HFF-Myc (cell line): ENCODE results near the gene NXNL1.

Experiments used
- DNase-seq: peaks from one replicate; pipeline ENCODE4 v3.0.0-alpha.2; 2011; ENCODE audit warnings: low read depth; ENCODE audit errors: extremely low read depth
- H3K4me3 ChIP-seq: replicated peaks from 2 replicates; pipeline ENCODE4 v1.5.1; 2011; ENCODE audit warnings: low read depth, mild to moderate bottlenecking, control low read depth, low read length
- CTCF ChIP-seq: IDR thresholded peaks from 2 replicates; pipeline ENCODE4 v1.5.1; 2012; ENCODE audit warnings: mild to moderate bottlenecking, low read depth, low read length, control low read depth; ENCODE audit errors: missing control alignments

The NXNL1 gene

DNA sequence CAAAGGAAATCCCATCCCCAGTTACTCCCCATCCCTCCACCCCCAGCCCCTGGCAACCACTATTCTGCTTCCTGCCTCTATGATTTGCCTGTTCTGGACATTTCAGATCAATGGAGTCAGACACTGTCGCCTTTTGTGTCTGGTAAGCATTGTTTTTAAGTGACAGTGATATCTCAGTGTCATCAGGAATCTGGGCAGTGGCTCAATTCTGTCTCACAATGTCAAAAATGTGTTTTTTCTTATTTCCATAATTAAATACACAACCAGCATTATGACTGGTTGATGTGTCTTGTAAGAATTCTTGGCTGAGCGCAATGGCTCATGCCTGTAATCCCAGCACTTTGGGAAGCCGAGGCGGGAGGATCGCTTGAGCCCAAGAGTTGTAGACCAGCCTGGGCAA is 30.6 kb upstream of the NXNL1 start:
- no peak for TF ChIP-seq CTCF
- H3K4me3 ChIP-seq, result no peak overlapping the region
- DNase-seq, result no peak

DNA sequence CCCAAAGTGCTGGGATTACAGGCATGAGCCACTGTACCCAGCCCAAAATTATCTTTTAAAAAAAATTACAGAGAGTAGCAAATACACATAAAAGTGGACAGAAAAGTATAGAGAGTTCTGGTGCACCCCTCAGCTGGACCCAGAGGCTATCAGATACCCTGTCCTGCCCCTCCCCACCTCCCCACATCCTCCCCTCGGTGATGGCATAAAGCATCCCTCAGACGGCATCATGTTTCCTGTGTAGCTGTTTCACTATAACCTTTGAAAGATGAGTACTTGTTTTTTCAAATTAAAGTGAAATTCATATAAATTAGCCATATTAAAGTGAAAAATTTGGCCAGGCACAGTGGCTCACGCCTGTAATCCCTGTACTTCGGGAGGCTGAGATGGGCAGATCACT is 29.7 kb upstream of the NXNL1 start:
- TF ChIP-seq CTCF, result no peak
- H3K4me3 ChIP-seq, result no peak overlapping the region
- no peak for DNase-seq

- no peak overlapping the region for H3K4me3 ChIP-seq
- DNase-seq, result no peak
- no peak for TF ChIP-seq CTCF
Measured at GRCh38 chr19:17489392-17490030, 28.8 kb upstream of the NXNL1 start.

GRCh38 chr19:17488593-17489391 is 28.1 kb upstream of the NXNL1 start:
- DNase-seq, result no peak
- peak; percentile 8 for TF ChIP-seq CTCF
- H3K4me3 ChIP-seq, result no peak overlapping the region

DNA sequence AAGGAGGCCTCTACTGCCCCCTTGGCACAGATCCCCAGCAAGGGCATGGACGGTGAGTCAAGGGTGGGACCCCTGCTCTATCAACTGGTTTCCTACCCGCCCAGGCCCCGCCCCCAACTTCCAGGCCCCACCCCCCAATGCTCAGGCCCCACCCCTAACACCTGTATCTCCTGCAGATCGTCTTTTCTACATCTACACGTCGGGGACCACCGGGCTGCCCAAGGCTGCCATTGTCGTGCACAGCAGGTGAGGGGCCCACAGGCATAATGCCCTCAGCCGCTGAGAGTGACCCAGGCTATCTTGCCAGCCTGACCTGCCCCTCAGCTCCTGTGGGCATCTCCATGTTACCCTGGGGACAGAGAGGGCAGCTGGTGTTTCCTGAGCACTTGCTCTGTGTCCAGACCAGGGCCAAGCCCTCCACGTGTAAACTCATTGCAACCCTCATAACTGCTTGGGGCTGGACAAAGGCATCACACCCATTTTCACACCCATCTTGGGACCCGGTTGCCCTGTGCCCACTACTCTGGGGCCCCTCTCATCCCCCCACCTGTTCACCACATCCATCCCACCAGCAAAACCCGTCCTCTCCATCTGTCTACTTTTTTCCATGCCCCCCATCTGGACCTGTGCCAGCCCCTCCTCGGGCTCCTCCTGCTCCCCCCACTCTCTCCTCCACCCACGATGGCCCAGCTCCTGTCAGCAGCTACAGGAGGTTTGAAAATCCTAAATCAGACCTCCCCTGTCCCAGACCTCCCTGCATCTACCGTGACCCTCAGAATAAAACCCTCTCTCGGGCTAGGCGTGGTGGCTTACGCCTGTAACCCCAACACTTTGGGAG is 26.8 kb upstream of the NXNL1 start:
- no peak for TF ChIP-seq CTCF
- DNase-seq, result no peak

GRCh38 chr19:17486545-17487240 is 26.0 kb upstream of the NXNL1 start:
- no peak for DNase-seq
- TF ChIP-seq CTCF, result no peak

More for the DNA sequence above, 26.8 kb upstream of the NXNL1 start:
- no peak overlapping the region for H3K4me3 ChIP-seq

More at GRCh38 chr19:17486545-17487240, 26.0 kb upstream of the NXNL1 start:
- no peak overlapping the region for H3K4me3 ChIP-seq
